Measurements from ENCODE around the gene SYT11. TPM values are rescaled to one million over a fixed set of nuclear protein-coding genes. Genes with fewer than 3 reads are reported as not detected.

Gene SYT11
- total RNA-seq, 1 experiment from 2014 or later: 6.1 TPM

- TF ChIP-seq STAT6 (CRISPR knock-in tag; conservative IDR thresholded peaks at IDR 0.05; ENCODE audit: low read depth) (no peak), FOXP4 (CRISPR knock-in tag; IDR thresholded peaks at IDR 0.05) (no peak), USF1 (CRISPR knock-in tag; IDR thresholded peaks at IDR 0.05) (no peak), E2F4 (CRISPR knock-in tag; IDR thresholded peaks at IDR 0.05; ENCODE audit: borderline replicate concordance, low read depth) (no peak), ZNF121 (CRISPR knock-in tag; IDR thresholded peaks at IDR 0.05) (no peak), HMGXB4 (CRISPR knock-in tag; IDR thresholded peaks at IDR 0.05) (no peak)
Measured at GRCh38 chr1:155835548-155835947, 23.8 kb upstream of the SYT11 start (continued).

- DNase-seq (ENCODE audit: low spot score) (no peak), ATAC-seq (no peak)
- Mint-ChIP-seq H3K27me3 (ENCODE audit: low read depth) (no peaks in the 10 kb centered on the region), H3K4me1 (peaks cover 3% of the 10 kb centered on the region; the same call in 1 of the 2 replicates), H3K27ac (no peak overlapping the region), H3K4me3 (no peak overlapping the region), H3K36me3 (peaks cover 29% of the 10 kb centered on the region), H3K9me3 (peaks cover 4% of the 10 kb centered on the region)
- POLR2A ChIA-PET: no interaction called here
- TF ChIP-seq MXD4 (CRISPR knock-in tag; IDR thresholded peaks at IDR 0.05; ENCODE audit: borderline replicate concordance) (no peak), ZSCAN18 (CRISPR knock-in tag; IDR thresholded peaks at IDR 0.05) (no peak), IRF1 (CRISPR knock-in tag; IDR thresholded peaks at IDR 0.05) (no peak), GRHL2 (CRISPR knock-in tag; IDR thresholded peaks at IDR 0.05; ENCODE audit: insufficient replicate concordance, severe bottlenecking) (no peak), USF2 (CRISPR knock-in tag; IDR thresholded peaks at IDR 0.05) (no peak), ZNF396 (CRISPR knock-in tag; IDR thresholded peaks at IDR 0.05; ENCODE audit: borderline replicate concordance) (no peak), RELA (CRISPR knock-in tag; IDR thresholded peaks at IDR 0.05; ENCODE audit: borderline replicate concordance) (no peak), CTCF (IDR thresholded peaks at IDR 0.05) (no peak), ATF3 (CRISPR knock-in tag; conservative IDR thresholded peaks at IDR 0.05) (no peak), CREM (CRISPR knock-in tag; IDR thresholded peaks at IDR 0.05) (no peak)
- CTCF ChIA-PET: interaction anchor here (0.6 kb wide), 1 partner anchor 447 kb away, joined by 3 read pairs; no protein-coding TSS in a partner anchor
Measured at GRCh38 chr1:155840386-155840785, 19.0 kb upstream of the SYT11 start.
